ENCODE data around the gene NABP2. TPM values are rescaled to one million over a fixed set of nuclear protein-coding genes. Genes with fewer than 3 reads are reported as not detected.
"Not testable (repeated sequence)": the region's sequence is repeated elsewhere in the genome, so short reads cannot be mapped to it uniquely, and the experiment has no call there.

Gene NABP2
- total RNA-seq, 1 experiment from 2014 or later = 64.4 TPM

DNA sequence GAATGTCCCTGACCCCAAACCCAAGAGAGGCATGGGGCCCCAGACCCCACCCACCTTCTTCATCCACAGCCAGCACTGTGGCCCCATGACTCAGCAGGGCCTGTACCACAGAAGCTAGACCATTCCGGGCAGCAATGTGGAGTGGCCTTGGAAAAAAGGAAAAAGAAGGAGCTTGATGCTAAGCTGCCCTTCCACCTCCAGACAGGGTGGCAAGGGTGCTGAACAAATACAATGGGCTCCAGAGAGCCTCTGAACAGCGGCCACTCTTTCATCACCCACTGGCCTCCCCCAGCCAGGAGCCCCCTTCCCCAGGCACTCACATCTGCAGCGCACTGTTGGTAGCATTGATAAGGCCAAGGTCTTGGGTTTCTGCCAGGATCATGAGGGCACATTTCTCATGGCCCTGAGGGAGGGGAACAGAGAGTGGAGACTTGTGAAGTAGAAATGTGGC, 19.6 kb downstream of the NABP2 start:
- no peak for DNase-seq (ENCODE audit: low read depth)

GRCh38 chr12:56244494-56244893, 20.4 kb downstream of the NABP2 start:
- DNase-seq (ENCODE audit: low read depth) = no peak

DNA sequence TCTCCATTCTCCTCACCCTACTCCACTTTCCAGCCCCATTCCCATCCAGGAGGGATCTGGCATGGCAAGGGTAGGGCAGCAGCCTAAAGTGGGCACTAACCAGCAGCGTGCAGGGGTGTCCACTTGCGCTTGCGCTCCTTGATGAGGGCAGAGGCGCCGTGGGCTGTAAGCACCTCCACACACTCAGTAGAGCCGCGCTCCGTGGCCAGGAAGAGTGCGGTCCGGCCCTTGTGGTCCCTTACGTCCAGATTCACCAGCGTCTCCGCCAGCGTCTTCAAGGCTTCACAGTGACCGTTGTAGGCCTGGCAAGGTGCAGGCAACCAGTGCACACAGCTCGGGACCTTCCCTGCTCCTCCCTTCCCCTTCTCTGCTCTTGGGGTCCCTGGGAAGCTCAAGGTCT, 23.8 kb downstream of the NABP2 start:
- no peak for DNase-seq (ENCODE audit: low read depth)

- no peak for DNase-seq (ENCODE audit: low read depth)
Observed at GRCh38 chr12:56248711-56249110, 24.6 kb downstream of the NABP2 start.

GRCh38 chr12:56252649-56253048, 28.5 kb downstream of the NABP2 start:
- no peak for DNase-seq (ENCODE audit: low read depth)

GRCh38 chr12:56253091-56253490, 28.9 kb downstream of the NABP2 start:
- no peak for DNase-seq (ENCODE audit: low read depth)

- no peak for DNase-seq (ENCODE audit: low read depth)
Observed at GRCh38 chr12:56255671-56256070, 31.5 kb downstream of the NABP2 start.

DNA sequence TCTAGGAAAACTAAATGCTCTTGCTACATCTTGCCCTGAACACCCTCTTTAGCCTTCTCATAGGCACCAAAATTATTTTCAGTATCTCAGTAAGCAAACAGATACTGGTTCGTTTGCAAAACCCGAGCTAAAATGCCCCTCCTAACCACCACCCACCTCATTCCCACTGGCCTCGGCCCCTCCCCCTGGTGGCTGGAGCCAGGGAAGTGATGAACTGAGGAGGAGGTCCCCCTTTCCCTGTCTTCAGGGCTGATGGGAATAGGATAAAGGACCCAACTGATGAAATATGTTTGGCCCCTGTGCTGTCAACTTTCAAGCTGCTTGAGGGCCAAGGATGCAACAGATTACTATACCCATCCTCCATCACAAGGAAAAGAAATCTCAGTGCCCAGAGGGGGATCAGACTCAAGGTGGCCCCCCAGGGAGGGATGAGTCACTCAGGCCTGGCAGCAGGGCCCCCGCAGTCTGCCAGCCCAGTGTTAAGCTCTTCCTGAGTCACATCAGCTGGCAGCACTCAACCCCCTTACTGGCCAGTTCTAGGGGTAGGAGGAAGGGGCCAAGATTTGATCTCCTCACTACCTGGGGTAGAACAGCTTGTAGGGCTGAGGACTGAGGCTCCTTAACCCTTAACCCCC, 32.3 kb downstream of the NABP2 start:
- peak; percentile 74 for DNase-seq (ENCODE audit: low read depth)

GRCh38 chr12:56257071-56257470, 32.9 kb downstream of the NABP2 start:
- no peak for DNase-seq (ENCODE audit: low read depth)

- peak; percentile 49 for DNase-seq (ENCODE audit: low read depth)
Observed at GRCh38 chr12:56257491-56258067, 33.4 kb downstream of the NABP2 start.

GRCh38 chr12:56258068-56258819, 34.1 kb downstream of the NABP2 start, which contains the start of gene ANKRD52:
ANKRD52 (minus strand) TSS chr12:56258384; CDS start chr12:56258269, 115 bp downstream.
- DNase-seq (ENCODE audit: low read depth) = peak; percentile 72

GRCh38 chr12:56258820-56259183, 34.7 kb downstream of the NABP2 start:
- DNase-seq (ENCODE audit: low read depth) = no peak

GRCh38 chr12:56260380-56260779, 36.2 kb downstream of the NABP2 start:
- no peak for DNase-seq (ENCODE audit: low read depth)

DNA sequence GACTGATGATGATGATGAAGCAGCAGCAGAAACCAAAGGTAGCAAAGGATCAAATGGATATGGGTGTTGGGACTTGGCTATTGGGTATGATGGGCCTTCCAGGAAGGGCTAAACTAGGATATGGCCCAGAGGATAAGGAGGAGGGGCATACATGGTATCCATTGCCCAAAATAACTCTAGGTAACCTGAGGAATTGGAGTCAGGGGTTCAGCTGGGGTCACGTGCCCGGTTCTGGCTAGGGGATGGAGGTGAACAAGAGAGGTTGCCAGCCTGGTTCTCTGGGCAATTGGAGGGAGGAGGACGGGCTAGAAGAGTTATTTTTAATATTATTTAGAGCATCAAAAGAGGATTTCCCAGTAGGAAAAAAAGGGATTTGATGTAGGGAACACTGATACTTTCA, 36.8 kb downstream of the NABP2 start:
- no peak for DNase-seq (ENCODE audit: low read depth)

DNA sequence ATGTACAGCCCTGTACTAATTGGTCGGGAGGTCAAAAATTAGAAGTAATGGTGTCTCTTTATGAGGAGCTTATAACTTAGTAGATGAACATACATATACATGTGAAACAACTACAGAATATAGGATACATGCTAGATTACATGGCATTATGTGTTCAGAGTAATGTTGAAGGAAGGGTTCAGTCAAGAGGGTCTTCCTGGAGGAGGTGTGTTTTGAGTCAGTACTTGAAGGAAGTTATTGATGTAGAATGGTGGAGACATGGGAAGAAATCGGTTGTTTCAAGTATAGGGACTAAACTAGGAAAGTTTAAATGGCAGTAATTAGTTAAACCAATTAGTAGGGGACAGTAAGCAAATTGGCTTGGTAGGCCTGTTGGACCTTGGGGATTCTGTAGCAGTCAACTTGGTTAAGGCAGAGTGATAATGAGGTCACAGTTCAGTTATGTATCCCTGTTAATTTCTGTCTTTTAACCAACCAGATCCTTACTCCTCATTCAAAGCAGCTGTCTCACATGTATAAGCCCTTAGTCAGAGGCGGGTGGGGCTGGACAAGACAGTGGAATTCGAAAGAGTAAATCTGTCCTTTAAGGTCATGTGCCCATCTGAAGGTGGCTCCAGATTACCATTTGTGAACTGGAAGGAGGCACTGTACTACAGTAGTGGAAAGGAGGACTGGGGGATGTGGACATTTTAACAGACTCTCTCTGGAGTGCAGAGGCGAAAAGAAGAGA, 37.5 kb downstream of the NABP2 start:
- peak; percentile 85 for DNase-seq (ENCODE audit: low read depth)

GRCh38 chr12:56262955-56263354, 38.8 kb downstream of the NABP2 start:
- not testable (repeated sequence) for DNase-seq (ENCODE audit: low read depth)

- DNase-seq (ENCODE audit: low read depth) = peak; percentile 5
Observed at GRCh38 chr12:56266068-56266692, 42.0 kb downstream of the NABP2 start.

DNA sequence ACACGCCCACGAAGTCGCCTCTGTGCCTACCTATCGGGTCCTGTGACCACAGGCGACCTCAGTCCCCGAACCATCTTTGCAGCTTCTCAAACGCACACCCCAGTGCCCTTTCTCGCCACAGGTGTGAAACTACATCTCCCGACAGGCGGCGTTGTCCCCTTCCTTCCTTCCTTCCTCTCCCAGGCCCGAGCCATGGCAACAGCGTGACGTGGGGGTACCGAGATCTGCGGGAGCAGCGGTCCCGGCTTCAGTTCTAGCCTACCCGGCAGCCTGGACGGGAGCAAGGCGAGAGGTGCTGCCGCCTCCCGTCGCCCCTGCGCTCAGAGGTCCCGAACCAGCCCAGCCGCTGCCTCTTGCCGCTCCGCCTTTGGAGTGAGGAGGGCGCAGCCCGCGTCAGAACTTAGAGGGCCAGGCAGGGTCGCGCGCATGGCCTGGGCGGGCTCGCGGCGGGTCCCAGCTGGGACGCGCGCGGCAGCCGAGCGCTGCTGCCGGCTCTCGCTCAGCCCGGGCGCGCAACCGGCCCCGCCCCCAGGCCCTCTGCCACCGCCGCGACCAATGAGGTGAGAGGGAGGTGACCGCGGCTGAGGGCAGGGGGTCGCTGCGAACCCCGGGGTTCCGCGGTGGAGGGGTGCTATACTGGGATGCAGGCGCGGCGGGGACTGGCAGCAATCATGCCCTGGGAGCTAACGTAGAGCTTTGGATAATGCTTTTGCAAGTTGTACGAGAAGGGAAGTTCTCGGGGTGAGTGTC, 42.7 kb downstream of the NABP2 start, which contains the start of gene COQ10A:
COQ10A (plus strand) TSS at position 250 of the 750 bp plus-strand sequence; CDS start at position 427, 177 bp downstream.
- peak; percentile 86 for DNase-seq (ENCODE audit: low read depth)

DNA sequence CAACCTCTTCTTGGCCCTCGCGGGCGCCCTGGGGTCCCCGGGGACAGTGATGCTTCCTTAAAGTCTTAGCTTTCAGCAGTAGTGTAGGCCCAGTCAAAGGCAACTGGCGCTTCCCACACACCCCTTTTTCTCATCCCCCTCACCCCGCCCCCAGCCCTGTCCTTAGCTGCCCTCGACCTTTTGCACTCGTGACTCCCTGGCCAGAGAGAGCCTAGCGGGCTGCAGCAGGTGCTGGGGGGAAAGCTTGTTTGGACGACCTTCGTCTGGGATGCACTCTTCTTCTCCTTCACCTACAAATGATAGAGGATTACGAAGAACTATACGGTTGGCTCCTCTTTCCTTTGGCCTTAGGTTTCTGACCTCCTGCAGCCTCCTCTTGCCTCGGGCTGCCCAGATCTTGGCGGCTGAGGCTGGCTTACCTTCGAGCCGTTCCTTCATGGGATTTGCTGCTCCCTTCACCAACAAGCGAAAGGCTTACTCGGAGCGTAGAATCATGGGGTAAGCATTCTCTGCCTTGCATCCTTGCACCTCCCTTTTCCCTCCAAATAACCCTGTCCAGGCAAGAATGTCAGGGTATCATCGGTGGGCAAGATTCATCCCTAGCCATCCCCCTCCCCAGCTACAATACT, 43.4 kb downstream of the NABP2 start:
- peak; percentile 13 for DNase-seq (ENCODE audit: low read depth)

DNA sequence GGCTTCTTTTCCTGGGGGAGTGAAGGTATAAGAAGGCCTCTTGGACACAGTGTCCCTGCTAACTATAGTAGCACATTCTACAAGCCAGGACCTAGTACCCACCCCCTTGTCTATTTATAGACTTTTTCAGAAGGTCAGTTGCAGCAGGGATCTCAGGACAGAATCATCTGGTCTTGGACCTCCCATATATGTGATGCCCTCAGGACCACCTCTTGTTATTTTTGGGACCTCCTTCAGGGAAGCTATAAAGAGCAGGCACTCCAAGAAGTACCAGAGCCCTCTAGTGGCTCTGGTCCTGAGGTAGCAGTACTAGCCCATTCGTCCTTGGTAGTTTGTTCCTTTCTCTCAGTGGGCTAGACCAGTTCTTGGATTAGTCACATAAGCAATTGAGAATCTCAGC, 46.9 kb downstream of the NABP2 start:
- DNase-seq (ENCODE audit: low read depth) = peak; percentile 32
